GM12873 (cell line): ENCODE measurements around the gene ABHD8.

Experiments
- CTCF ChIP-seq: IDR thresholded peaks from 2 replicates; pipeline ENCODE4 v1.5.1; 2012; ENCODE audit warnings: low read depth, mild to moderate bottlenecking, moderate library complexity, low read length, control low read depth; ENCODE audit not compliant: insufficient read depth; ENCODE audit errors: missing control alignments

Gene ABHD8

GRCh38 chr19:17311455-17312188, 8.4 kb upstream of the ABHD8 start:
- no peak for TF ChIP-seq CTCF

GRCh38 chr19:17309965-17310461, 6.8 kb upstream of the ABHD8 start:
- TF ChIP-seq CTCF, result no peak

DNA sequence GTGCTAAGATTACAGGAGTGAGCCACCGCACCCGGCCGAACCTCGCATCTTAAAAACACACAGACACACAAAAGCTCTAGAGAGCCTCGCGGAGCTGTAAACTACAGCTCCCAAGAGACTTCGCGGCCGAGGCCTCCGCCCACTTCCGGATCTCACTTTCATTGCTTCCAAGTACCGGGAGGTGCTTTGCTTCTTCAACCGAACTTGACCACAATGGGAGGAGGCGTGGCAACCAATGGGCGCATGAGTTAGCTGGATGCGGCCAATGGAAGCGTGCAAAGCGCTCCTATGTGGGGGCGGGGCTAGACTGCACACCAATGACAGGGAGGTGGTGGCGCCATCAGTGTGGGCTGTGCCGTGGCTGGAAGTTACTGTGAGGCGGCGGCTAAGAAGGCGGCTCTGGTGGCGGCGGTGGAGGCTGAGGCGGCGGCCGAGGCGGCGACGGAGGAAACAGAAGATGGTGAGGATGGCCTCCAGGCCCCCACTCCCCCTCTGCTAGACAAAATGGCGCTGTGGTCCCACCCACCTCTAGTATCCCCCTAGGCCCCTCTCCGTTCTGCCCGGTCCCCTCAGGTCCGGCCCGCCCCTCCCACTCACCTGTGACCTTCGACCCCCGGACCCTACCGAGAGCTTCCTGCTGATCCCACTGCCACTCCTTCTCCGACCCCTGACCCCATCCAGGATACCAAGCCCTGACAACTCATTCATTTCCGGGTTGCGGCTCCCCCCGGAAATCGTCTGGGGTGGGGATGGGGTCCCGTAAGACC, 6.2 kb upstream of the ABHD8 start, which contains the start of gene DDA1:
Gene DDA1, plus strand, starts transcription at position 366 of the 767 bp plus-strand sequence. Its CDS starts 92 bp downstream, at position 458.
- TF ChIP-seq CTCF, result no peak

DNA sequence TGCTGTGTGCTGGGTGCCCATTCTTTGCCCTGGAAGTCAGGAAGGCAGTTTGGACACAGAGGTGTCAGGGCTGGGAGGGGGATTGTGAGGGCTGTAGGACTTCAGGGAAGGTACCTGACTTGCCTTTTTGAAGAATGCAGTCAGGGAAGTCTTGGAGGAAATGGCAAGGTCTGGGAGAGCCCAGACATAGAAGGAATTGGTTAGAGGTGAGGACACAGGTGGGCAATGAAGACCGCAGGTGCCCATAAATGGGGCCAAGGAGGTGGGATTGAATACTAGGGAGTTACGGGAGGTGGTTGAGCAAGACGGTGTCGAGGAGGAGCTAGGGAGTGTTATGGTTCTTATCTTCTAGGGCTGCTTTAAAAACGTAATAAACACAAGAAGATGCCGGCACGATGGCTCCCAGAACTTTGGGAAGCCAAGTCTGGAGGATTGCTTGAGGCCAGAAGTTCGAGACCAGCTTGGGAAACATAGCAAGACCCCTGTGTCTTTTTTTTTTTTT, 4.7 kb upstream of the ABHD8 start:
- TF ChIP-seq CTCF, result no peak

DNA sequence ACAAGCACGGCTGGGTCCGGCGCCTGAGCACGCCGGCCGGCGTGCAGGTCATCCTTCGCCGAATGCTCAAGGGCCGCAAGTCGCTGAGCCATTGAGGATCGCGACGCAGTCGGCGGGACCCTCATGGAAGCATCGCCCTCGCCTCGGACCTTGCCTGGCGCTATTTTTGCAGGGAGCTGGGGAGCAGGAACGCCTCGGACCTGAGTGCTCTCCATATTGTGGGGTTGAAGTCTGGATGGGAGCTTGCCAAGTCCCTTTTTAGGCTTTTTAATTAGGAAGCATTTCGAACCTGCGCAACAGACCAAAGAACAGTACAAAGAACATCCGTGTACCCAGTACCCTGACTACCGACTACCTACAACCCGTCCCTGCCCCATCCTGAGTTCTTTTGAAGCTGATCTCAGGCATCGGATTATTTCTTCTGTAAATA, 3.1 kb upstream of the ABHD8 start:
- TF ChIP-seq CTCF, result no peak

GRCh38 chr19:17305517-17306284, 2.5 kb upstream of the ABHD8 start, which contains the start of gene MRPL34:
Gene MRPL34 (plus strand): TSS chr19:17305872. CDS start chr19:17305893, 21 bp downstream.
- TF ChIP-seq CTCF, result peak; percentile 77

DNA sequence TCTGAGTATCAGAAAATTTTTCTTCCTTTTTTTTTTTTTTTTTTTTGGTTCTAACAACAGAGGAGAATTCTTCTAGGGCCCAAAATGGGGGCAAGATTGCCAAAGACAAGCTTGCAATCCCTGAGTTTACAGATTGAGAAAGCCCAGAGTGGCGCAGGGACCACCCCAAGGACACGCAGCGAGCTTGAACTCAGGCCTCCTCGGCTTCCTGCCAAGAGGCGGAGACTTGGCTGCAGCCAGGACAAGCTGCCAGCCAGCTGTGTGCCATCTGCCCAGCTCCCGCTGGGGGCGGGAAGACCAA, 1.9 kb upstream of the ABHD8 start:
- TF ChIP-seq CTCF, result no peak
